Endothelial cell of umbilical vein (primary cell): Measurements from ENCODE around the gene NKD2.

Experiments used
- CTCF ChIP-seq, 2 donors: IDR thresholded peaks; 1 replicate in 1 of 2; 2 replicates in 1 of 2; pipeline ENCODE4 v1.5.1; 2011; ENCODE audit warnings: low read length in 2 of 2, mild to moderate bottlenecking in 2 of 2, moderate library complexity in 2 of 2, control low read depth in 1 of 2, inconsistent platforms in 1 of 2, low read depth in 1 of 2; ENCODE audit not compliant: insufficient read depth in 1 of 2; ENCODE audit errors: extremely low read depth in 1 of 2
- MAX ChIP-seq: IDR thresholded peaks from 2 replicates; pipeline ENCODE4 v1.6.1; 2011; ENCODE audit not compliant: insufficient read depth, insufficient read length
- POLR2A ChIP-seq: IDR thresholded peaks from 2 replicates; pipeline ENCODE4 v1.6.1; 2012; ENCODE audit warnings: low read depth, mild to moderate bottlenecking, control low read depth, low read length

DNA sequence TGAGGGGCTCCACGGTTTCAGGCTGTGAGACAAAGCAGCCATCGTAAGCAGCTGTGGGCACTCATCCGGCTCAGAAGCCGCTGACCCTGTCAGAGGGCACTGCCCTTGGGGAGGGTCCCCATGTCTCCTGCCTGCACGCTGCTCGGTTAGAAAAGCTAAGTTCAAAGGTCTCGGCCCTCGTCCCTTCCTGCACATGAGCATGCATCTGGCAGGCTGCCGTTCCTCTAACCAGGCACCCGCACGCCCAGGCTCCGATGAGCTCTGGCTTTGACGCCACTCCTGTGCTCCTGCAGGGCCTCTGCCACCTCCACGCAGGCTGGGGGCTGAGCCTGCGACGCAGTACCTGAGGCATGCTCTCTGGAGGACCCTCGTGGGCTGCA, 51.3 kb downstream of the NKD2 start:
- TF ChIP-seq MAX: no peak
- TF ChIP-seq CTCF (IDR thresholded peaks at IDR 0.05; ENCODE audit: extremely low read depth in 1 of 2, insufficient read depth in 1 of 2, low read depth in 1 of 2, low read length in 2 of 2): no peak
- no peak for TF ChIP-seq POLR2A
